ENCODE results near the gene KRTAP5-10. TPM values are rescaled to one million over a fixed set of nuclear protein-coding genes. Genes with fewer than 3 reads are reported as not detected.
A peak's percentile ranks its signal among the peaks of the same experiment; 100 is the strongest.
"Not testable (repeated sequence)": the region's sequence is repeated elsewhere in the genome, so short reads cannot be mapped to it uniquely, and the experiment has no call there.

KRTAP5-10 gene
- total RNA-seq (not detected), polyA plus RNA-seq (not detected)

- peaks cover 0 to 3% (median 0%) of the 10 kb centered on the region in 4 donors for H3K4me1 Mint-ChIP-seq
- H3K27ac ChIP-seq (ENCODE audit: insufficient read depth, low read length, poor library complexity, severe bottlenecking): no peak within 1 kb of the TSS
- no peak for DNase-seq
- no peaks in the 10 kb centered on the region for H3K4me1 ChIP-seq (ENCODE audit: control insufficient read depth, insufficient read depth, low read length, poor library complexity, severe bottlenecking)
- H3K27me3 Mint-ChIP-seq: peaks cover 29% of the 10 kb centered on the region
- peaks cover 13% of the 10 kb centered on the region for H3K27me3 ChIP-seq (ENCODE audit: control insufficient read depth, insufficient read depth, low read length)
- no peak within 1 kb of the TSS for H3K27ac Mint-ChIP-seq
- H3K36me3 ChIP-seq (ENCODE audit: control insufficient read depth, insufficient read depth, low read length): no peaks in the 10 kb centered on the region
- H3K4me3 Mint-ChIP-seq: no peak within 1 kb of the TSS
- peaks cover 0 to 2% (median 0%) of the 10 kb centered on the region in 7 donors for H3K9me3 Mint-ChIP-seq
- H3K9me3 ChIP-seq (ENCODE audit: control insufficient read depth in 2 of 2, low read length in 2 of 2): no peaks in the 10 kb centered on the region
- H3K36me3 Mint-ChIP-seq: no peaks in the 10 kb centered on the region
- ATAC-seq (ENCODE audit: low read depth in 2 of 2): no peak
- no peak within 1 kb of the TSS for H3K4me3 ChIP-seq (ENCODE audit: low read depth, low read length)
These were observed at the start of gene KRTAP5-10 for GRCh38 chr11:71565263-71565662. Gene KRTAP5-10 (plus strand): TSS chr11:71565563. CDS start chr11:71565588, 25 bp downstream.

- Histone ChIP-seq H3K36me3 (ENCODE audit: control insufficient read depth, insufficient read depth, low read length) (no peaks in the 10 kb centered on the region), H3K9me3 (ENCODE audit: control insufficient read depth in 2 of 2, low read length in 2 of 2) (no peaks in the 10 kb centered on the region), H3K27me3 (ENCODE audit: control insufficient read depth, insufficient read depth, low read length) (no peaks in the 10 kb centered on the region), H3K4me1 (ENCODE audit: control insufficient read depth, insufficient read depth, low read length, poor library complexity, severe bottlenecking) (no peaks in the 10 kb centered on the region), H3K4me3 (ENCODE audit: low read depth, low read length) (no peak overlapping the region), H3K27ac (ENCODE audit: insufficient read depth, low read length, poor library complexity, severe bottlenecking) (no peak overlapping the region)
- no peaks in the 10 kb centered on the region for H3K27me3 Mint-ChIP-seq
- no peak overlapping the region for H3K4me3 Mint-ChIP-seq
- no peak overlapping the region for H3K27ac Mint-ChIP-seq
- H3K9me3 Mint-ChIP-seq: peaks cover 0 to 9% (median 2%) of the 10 kb centered on the region in 7 donors
- H3K36me3 Mint-ChIP-seq: no peaks in the 10 kb centered on the region
- DNase-seq (no peak), ATAC-seq (ENCODE audit: low read depth in 2 of 2) (no peak)
- H3K4me1 Mint-ChIP-seq: no peaks in the 10 kb centered on the region
These were observed 46.6 kb upstream of the KRTAP5-10 start for GRCh38 chr11:71518506-71519471.

GRCh38 chr11:71519546-71519945 is 45.8 kb upstream of the KRTAP5-10 start:
- H3K27ac Mint-ChIP-seq: no peak overlapping the region
- H3K27me3 Mint-ChIP-seq: no peaks in the 10 kb centered on the region
- H3K4me3 Mint-ChIP-seq: no peak overlapping the region
- H3K4me1 Mint-ChIP-seq: no peaks in the 10 kb centered on the region
- H3K9me3 ChIP-seq (ENCODE audit: control insufficient read depth in 2 of 2, low read length in 2 of 2): no peaks in the 10 kb centered on the region
- no peaks in the 10 kb centered on the region for H3K36me3 ChIP-seq (ENCODE audit: control insufficient read depth, insufficient read depth, low read length)
- H3K4me1 ChIP-seq (ENCODE audit: control insufficient read depth, insufficient read depth, low read length, poor library complexity, severe bottlenecking): no peaks in the 10 kb centered on the region
- H3K4me3 ChIP-seq (ENCODE audit: low read depth, low read length): no peak overlapping the region
- no peaks in the 10 kb centered on the region for H3K27me3 ChIP-seq (ENCODE audit: control insufficient read depth, insufficient read depth, low read length)
- DNase-seq (no peak), ATAC-seq (ENCODE audit: low read depth in 2 of 2) (no peak)
- H3K27ac ChIP-seq (ENCODE audit: insufficient read depth, low read length, poor library complexity, severe bottlenecking): no peak overlapping the region
- H3K36me3 Mint-ChIP-seq: no peaks in the 10 kb centered on the region
- peaks cover 0 to 11% (median 2%) of the 10 kb centered on the region in 7 donors for H3K9me3 Mint-ChIP-seq

GRCh38 chr11:71525188-71525937 is 40.0 kb upstream of the KRTAP5-10 start:
- H3K36me3 Mint-ChIP-seq: no peaks in the 10 kb centered on the region

GRCh38 chr11:71525938-71526495 is 39.3 kb upstream of the KRTAP5-10 start:
- Mint-ChIP-seq H3K9me3 (peaks cover 0 to 4% (median 0%) of the 10 kb centered on the region in 7 donors), H3K4me1 (no peaks in the 10 kb centered on the region)

More at GRCh38 chr11:71525188-71525937, 40.0 kb upstream of the KRTAP5-10 start:
- H3K4me3 ChIP-seq (ENCODE audit: low read depth, low read length): no peak overlapping the region
- no peak overlapping the region for H3K27ac Mint-ChIP-seq
- H3K4me1 ChIP-seq (ENCODE audit: control insufficient read depth, insufficient read depth, low read length, poor library complexity, severe bottlenecking): no peaks in the 10 kb centered on the region
- ATAC-seq (ENCODE audit: low read depth in 2 of 2) (no peak), DNase-seq (no peak)
- H3K9me3 Mint-ChIP-seq: peaks cover 0 to 4% (median 0%) of the 10 kb centered on the region in 7 donors
- no peak overlapping the region for H3K27ac ChIP-seq (ENCODE audit: insufficient read depth, low read length, poor library complexity, severe bottlenecking)
- no peaks in the 10 kb centered on the region for H3K4me1 Mint-ChIP-seq
- H3K27me3 Mint-ChIP-seq: peaks cover 4% of the 10 kb centered on the region
- H3K4me3 Mint-ChIP-seq: no peak overlapping the region
- H3K36me3 ChIP-seq (ENCODE audit: control insufficient read depth, insufficient read depth, low read length): no peaks in the 10 kb centered on the region
- no peaks in the 10 kb centered on the region for H3K9me3 ChIP-seq (ENCODE audit: control insufficient read depth in 2 of 2, low read length in 2 of 2)
- H3K27me3 ChIP-seq (ENCODE audit: control insufficient read depth, insufficient read depth, low read length): no peaks in the 10 kb centered on the region

GRCh38 chr11:71526796-71527575 is 38.4 kb upstream of the KRTAP5-10 start, which contains the start of gene KRTAP5-7:
Gene KRTAP5-7 (plus strand): TSS chr11:71527267. CDS start chr11:71527301, 34 bp downstream.
- DNase-seq; H3K27me3 ChIP-seq (ENCODE audit: control insufficient read depth, insufficient read depth, low read length); H3K27ac ChIP-seq (ENCODE audit: insufficient read depth, low read length, poor library complexity, severe bottlenecking); H3K4me1 Mint-ChIP-seq; H3K4me3 ChIP-seq (ENCODE audit: low read depth, low read length); H3K9me3 Mint-ChIP-seq; H3K27me3 Mint-ChIP-seq; H3K4me3 Mint-ChIP-seq; ATAC-seq (ENCODE audit: low read depth in 2 of 2); H3K9me3 ChIP-seq (ENCODE audit: control insufficient read depth in 2 of 2, low read length in 2 of 2); H3K4me1 ChIP-seq (ENCODE audit: control insufficient read depth, insufficient read depth, low read length, poor library complexity, severe bottlenecking); H3K36me3 ChIP-seq (ENCODE audit: control insufficient read depth, insufficient read depth, low read length); H3K36me3 Mint-ChIP-seq: not testable (repeated sequence)
- H3K27ac Mint-ChIP-seq: peak within 1 kb of the TSS in 1 of 3 donors; percentile 41

More at GRCh38 chr11:71525938-71526495, 39.3 kb upstream of the KRTAP5-10 start:
- ATAC-seq (ENCODE audit: low read depth in 2 of 2) (no peak), DNase-seq (no peak)
- no peaks in the 10 kb centered on the region for H3K27me3 ChIP-seq (ENCODE audit: control insufficient read depth, insufficient read depth, low read length)
- no peaks in the 10 kb centered on the region for H3K4me1 ChIP-seq (ENCODE audit: control insufficient read depth, insufficient read depth, low read length, poor library complexity, severe bottlenecking)
- Mint-ChIP-seq H3K4me3 (no peak overlapping the region), H3K27ac (no peak overlapping the region), H3K36me3 (no peaks in the 10 kb centered on the region), H3K27me3 (peaks cover 4% of the 10 kb centered on the region)
- no peaks in the 10 kb centered on the region for H3K9me3 ChIP-seq (ENCODE audit: control insufficient read depth in 2 of 2, low read length in 2 of 2)
- no peaks in the 10 kb centered on the region for H3K36me3 ChIP-seq (ENCODE audit: control insufficient read depth, insufficient read depth, low read length)
- no peak overlapping the region for H3K27ac ChIP-seq (ENCODE audit: insufficient read depth, low read length, poor library complexity, severe bottlenecking)
- no peak overlapping the region for H3K4me3 ChIP-seq (ENCODE audit: low read depth, low read length)
